ENCODE data around the gene COPS9.

The COPS9 gene

DNA sequence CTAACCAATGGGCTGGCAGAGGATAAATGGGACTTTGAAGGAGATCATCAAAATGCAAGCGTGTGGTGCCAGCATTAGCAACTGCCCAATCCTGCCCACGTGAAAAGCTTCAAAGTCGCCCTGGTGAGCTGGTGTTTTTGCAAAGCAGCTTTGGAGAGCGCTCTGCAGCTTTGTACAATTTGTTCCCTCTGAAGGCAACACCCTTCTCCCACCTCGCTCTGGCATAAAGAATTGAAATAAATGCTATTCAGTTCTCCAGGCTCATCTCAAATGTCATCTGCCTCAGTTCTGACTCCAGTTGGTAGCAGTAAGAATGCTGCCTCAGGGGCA is 3.5 kb downstream of the COPS9 start:
- no peak for DNase-seq

DNA sequence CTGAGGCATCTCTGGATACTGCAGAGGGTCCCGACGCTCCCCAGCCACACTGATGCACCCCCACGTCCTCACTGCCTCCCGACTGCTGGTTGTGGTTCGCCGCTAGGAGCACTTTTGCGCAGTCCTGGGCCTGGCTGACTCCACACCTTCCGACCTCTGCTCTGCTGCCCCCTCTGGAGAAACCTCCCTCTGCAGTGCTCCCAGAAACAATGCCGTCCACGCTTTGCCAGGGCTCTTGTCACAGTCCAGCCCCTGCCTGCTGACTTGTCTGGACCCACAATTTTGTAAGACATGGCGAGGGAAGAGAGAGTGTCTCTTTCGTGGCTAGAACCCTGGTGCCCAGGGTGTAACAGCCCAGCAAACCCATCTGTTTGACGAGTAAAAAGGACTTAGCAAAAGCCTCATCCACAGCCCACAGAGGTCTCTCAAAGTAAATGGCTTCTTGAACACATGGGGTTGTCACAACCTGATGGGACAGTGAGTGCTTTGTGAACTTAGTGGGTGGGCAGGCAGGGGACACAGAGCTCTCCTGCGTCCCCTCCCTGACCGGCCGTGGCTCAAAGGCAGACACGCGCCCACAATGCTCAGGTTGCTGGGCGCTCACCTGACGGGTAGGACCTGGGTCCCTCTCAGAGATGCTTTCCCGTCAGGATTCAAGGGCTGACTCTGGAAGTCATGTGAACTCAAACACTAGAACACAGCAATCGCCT is 4.0 kb downstream of the COPS9 start:
- DNase-seq: no peak

DNA sequence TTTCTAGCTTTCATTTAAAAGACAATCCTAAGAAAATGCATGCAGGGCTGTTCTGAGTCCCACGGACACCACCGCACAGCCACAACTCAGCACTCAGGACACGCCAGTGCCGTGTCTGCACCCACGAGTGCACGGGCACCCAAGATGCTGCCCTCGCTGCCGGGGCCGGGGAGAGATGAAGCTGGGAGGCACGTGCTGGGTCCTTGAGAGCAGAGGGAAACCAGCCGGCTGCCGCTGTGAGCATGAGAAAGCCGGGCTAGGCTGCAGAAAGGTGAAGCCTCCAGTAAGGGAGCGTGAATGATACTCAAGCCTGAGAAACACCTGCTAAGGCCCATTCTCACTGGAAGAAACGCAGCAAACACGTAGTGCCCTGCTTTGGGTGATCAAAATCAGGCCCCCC is 4.8 kb downstream of the COPS9 start:
- DNase-seq: no peak

DNA sequence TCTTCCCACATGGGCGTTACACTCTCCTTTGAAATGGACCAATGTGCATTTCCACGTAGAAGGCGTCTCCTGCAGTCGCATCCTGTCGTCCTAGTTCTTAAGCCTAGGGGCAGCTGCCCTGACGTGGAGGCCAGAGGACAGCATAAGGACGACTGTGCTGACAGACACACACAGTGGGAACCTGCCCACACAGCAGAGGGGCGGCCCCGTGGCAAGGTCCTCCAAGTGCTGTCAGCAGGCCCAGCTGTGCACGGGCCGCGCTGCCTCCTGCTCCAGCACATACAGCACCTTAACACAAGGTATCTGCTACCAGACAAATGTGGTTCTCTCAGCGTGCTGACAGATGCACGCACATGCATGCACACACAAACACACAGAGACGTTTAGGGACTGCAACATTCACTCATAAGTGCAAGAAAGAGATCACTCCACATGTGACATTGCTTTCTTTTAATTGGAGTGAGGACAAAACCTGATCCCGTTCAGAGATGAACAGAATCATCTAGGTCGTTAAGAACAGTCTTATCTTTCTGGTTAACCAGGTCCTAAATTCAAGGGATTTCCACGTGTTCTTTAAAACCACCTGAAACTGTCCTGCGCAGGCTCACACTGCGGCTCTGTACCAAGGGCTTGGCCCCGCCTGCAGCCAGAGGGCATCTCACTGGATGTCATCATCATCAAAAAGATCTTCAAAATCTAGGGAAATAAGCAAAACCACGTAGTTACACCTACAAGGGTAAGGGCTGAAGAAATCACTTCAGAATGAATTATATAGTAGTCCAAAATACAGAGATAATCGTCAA is 5.5 kb downstream of the COPS9 start:
- DNase-seq: no peak

DNA sequence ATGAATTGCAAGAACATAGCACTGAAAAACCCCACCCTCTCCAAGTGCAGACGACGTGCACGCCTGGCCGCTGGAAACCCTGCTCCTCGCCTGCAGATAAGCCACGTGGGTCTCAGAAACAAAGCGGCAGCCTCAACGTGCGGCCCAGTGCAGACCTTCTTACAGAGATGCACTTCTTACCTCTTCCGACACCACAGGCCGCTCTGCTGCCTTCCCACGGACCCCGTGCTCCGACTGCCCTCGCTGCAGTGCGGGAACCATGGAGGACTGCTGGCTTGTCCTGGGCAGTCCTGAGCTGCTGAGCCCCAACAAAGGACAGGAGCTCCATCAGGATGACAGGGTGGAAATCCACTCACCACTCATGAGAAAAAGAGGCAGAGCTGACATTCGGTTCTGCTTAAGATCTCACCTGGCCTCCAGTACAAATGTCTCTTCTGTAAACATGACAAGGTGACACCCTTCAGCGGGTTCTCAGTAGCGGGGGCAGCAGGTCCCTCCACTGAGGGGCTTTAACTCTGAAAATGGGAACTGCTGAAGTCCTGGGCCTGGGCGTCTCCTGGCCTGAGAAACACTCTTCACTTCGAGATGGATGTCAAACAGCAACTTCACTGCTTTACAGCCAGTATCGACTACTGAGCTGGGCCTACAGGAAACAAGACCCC is 6.2 kb downstream of the COPS9 start:
- DNase-seq: no peak

- no peak for DNase-seq
Observed at GRCh38 chr2:240129311-240129710, 6.8 kb downstream of the COPS9 start.

DNA sequence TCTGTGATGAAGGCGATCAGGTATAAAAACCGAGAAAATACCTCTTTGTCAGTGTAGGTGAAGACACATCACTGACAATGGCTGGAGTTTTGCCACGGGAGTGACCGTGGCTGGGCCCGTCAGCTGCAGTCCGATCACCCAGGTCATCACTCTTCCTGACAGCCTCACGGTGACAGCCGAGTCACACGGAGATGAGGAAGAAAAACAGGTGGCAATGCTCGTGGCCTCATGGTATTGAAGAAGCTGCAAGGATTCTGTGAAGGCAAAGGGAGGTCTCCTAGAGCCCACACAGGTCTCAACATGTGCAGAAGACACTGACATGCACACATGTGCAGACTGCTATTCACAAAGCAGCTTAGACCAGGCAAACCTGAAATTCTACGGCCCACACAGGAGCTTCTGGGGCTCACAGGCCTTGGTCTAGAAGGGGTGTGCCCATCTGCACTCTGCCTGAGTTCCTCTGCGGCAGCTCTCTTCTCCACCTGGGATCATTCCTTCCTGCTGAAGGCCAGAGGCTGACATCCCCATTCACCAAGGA is 7.4 kb downstream of the COPS9 start:
- DNase-seq: no peak

- DNase-seq: no peak
Observed at GRCh38 chr2:240127911-240128607, 8.0 kb downstream of the COPS9 start.

- no peak for DNase-seq
Observed at GRCh38 chr2:240127191-240127750, 8.8 kb downstream of the COPS9 start.

GRCh38 chr2:240126731-240127130 is 9.4 kb downstream of the COPS9 start:
- DNase-seq: no peak

DNA sequence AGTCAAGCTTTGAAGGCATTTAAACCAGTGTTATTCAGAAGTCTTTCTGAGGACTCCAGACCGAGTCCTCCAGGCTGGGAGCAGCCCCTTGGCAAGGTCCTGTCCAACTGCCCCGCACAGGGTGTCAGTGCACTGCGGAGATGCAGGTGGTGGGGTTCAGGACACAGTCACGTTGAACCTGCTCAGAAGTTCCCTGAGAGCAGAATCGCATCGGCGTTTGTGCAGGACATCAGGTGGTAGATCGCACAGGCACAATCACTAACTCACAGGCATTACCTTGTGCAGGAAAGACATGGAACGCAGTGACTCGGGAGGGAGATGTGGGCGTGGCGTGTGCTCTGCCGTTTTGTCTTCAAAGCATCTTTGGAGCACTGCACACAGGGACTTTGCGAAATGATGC is 10.4 kb downstream of the COPS9 start:
- DNase-seq: no peak

GRCh38 chr2:240124651-240125030 is 11.5 kb downstream of the COPS9 start:
- no peak for DNase-seq

DNA sequence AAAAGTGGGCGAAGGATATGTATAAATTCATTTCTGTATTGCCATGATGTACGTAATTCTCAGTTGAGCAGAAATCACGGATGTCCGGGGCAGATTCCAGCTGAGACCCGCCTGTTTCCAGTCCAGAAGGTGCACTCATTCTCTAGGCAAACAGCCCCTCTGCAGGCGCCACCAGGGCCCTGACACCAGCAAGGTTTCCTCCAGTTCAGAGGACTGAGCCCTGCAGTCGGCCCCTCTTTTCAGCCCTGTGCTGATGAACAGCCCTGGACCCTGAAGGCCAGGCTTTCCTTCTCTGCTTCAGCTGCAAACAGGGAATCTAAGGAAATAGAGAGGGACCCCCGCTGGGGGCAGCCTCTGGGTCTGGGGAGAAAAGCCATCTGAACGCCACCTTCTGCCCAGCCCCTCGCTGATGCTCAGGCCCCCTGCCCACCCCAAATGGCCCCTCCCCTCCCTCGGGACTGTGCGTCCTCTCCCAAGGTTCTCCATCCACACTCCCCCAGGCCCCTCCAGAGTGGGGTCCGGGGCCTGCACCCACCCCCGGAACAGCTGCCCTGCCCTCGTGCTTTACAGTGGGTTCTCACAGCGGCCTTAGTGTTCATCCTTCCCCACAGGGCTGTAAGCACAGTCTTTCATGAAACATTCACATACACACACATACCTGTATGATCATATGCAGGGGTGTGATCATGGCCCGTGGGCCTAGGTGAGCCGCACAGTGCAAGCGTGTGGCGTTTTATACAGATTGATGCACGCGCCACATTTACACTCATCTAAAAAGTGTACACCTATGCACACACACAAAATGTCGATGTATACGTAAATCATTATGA is 12.1 kb downstream of the COPS9 start:
- no peak for DNase-seq

DNA sequence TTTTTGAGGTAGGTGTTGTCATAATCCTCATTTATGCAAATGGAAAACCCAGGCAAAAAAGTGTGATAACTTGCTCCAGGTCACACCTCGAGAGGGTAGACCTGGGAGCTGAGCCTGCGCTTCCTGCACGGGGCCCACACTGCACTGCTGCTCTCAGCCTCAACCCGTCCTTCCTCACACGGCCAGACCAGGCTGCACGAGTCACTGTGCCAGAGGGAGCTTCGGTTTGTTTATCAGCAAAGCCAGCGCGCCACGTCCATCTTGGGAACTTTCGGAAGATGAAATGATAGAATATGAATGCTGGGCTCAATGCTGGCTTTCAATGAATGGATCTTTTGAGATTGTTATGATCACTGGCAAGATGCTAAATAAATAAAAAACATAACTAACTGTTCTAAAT is 14.4 kb downstream of the COPS9 start:
- no peak for DNase-seq

DNA sequence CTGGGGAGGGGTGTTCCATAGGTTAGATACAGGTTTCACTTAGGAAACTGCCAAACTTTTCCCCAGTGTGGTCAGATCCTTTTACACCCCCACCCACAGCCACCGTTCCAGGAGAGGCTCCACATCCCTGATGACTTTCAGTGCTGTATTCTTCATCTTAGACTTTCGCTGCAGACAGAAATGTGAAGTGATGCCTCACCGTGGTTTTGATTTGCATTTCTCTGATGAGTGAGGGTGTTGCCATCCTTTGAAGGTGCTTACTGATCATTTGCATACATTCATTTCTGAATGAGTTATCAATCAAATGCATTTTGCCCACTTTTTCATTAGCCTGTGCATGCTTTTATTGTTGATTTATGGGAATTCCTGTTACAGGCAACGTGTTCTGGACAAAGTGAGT is 14.9 kb downstream of the COPS9 start:
- DNase-seq: no peak

GRCh38 chr2:240114233-240114632 is 21.9 kb downstream of the COPS9 start:
- DNase-seq: no peak

GRCh38 chr2:240112914-240113690 is 23.0 kb downstream of the COPS9 start:
- DNase-seq: no peak

- DNase-seq: peak; percentile 59
Observed at GRCh38 chr2:240111253-240111652, 24.9 kb downstream of the COPS9 start.

DNA sequence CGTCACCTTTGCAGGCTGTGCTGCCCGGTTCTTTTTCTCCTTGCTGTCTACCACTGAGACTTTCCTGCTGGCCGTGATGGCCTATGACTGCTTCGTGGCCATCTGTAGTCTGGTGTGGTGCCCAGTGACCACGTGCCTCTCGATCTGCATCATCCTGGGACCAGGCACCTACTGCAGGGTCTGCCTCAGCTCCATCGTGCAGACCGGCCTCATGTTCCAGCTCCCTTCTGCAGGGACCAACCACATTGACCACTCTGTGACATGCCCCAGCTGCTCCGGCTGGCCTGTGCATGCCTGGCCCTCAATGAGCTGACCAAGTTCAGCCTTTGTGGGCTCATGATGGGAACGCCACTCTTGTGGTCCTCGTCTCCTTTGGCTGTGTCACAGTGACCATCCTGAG is 26.7 kb downstream of the COPS9 start:
- no peak for DNase-seq

- no peak for DNase-seq
Observed at GRCh38 chr2:240107477-240107796, 28.7 kb downstream of the COPS9 start.

DNA sequence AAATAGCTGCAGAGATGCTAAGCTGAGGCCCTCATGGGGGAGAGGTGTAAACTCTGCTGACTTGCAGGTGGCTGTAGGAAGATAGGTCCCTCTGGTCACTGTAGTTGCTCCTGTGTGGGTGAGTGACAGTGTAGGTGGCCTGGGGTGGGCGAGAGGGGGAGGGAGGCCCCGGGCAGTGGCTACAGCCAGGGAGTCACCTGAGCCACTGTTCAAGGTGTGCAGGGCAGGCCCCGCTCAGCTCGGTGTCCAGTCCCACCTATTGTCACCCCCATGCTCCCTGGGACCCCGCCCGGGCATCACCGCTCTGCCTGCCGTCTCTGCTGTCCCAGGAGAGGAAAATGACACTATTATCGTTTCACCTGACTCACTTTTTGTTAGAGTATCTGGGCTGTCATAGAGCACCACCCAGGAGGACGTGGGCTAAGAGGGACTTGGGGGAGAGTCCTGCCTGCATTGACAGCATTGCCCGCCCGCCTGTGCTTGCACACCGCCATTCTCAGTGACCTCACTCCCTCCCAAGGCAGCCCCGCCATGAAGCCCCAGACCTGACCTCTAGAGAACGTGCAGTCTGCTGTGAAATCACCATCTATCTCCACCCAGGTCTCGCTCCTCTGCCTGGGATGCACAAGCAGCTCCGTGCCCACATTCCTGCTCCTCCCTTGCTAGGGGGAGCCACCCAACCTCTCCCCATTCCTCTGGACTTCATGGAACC is 29.2 kb downstream of the COPS9 start:
- no peak for DNase-seq
